T-helper 1 cell treated with Interleukin-12 subunit alpha and Interleukin-12 subunit beta and Interleukin-4 antibody, amounts not matched to agents 30 μg/mL and 1 μg/mL, for 36 hours (primary cell): ENCODE results near the gene CELF5.
"Not testable (repeated sequence)": the region's sequence is repeated elsewhere in the genome, so short reads cannot be mapped to it uniquely, and the experiment has no call there.

Experiments
- H3K27ac Mint-ChIP-seq: one replicate; pipeline ENCODE4 v1.8.0; 2021; ENCODE audit warnings: mild to moderate bottlenecking, mixed read lengths
- H3K27me3 Mint-ChIP-seq: one replicate; pipeline ENCODE4 v1.8.0; 2021; ENCODE audit warnings: low read depth, mixed read lengths
- H3K36me3 Mint-ChIP-seq: one replicate; pipeline ENCODE4 v1.8.0; 2021; ENCODE audit warnings: low read depth, mixed read lengths
- H3K4me1 Mint-ChIP-seq: one replicate; pipeline ENCODE4 v1.8.0; 2021; ENCODE audit warnings: low read depth, mixed read lengths
- H3K4me3 Mint-ChIP-seq: one replicate; pipeline ENCODE4 v1.8.0; 2021; ENCODE audit warnings: mild to moderate bottlenecking, moderate library complexity, mixed read lengths
- H3K9me3 Mint-ChIP-seq: one replicate; pipeline ENCODE4 v1.8.0; 2021; ENCODE audit warnings: mixed read lengths

The CELF5 gene

GRCh38 chr19:3210347-3211017, 14.0 kb upstream of the CELF5 start:
- Mint-ChIP-seq H3K9me3 (no peaks in the 10 kb centered on the region), H3K27me3 (no peaks in the 10 kb centered on the region), H3K27ac (no peak overlapping the region), H3K36me3 (peaks cover 7% of the 10 kb centered on the region), H3K4me3 (no peak overlapping the region), H3K4me1 (no peaks in the 10 kb centered on the region)

- Mint-ChIP-seq H3K27ac (no peak overlapping the region), H3K4me3 (no peak overlapping the region)
Measured at GRCh38 chr19:3211191-3211590, 13.3 kb upstream of the CELF5 start.

GRCh38 chr19:3213159-3213558, 11.3 kb upstream of the CELF5 start:
- no peak overlapping the region for H3K27ac Mint-ChIP-seq
- H3K36me3 Mint-ChIP-seq: peaks cover 7% of the 10 kb centered on the region
- H3K4me3 Mint-ChIP-seq: no peak overlapping the region
- H3K27me3 Mint-ChIP-seq: no peaks in the 10 kb centered on the region
- H3K9me3 Mint-ChIP-seq: no peaks in the 10 kb centered on the region
- H3K4me1 Mint-ChIP-seq: no peaks in the 10 kb centered on the region

More at GRCh38 chr19:3211191-3211590, 13.3 kb upstream of the CELF5 start:
- Mint-ChIP-seq H3K27me3 (no peaks in the 10 kb centered on the region), H3K9me3 (no peaks in the 10 kb centered on the region), H3K4me1 (no peaks in the 10 kb centered on the region), H3K36me3 (peaks cover 7% of the 10 kb centered on the region)

GRCh38 chr19:3216874-3217273, 7.6 kb upstream of the CELF5 start:
- Mint-ChIP-seq H3K27me3 (no peaks in the 10 kb centered on the region), H3K9me3 (no peaks in the 10 kb centered on the region), H3K36me3 (peaks cover 2% of the 10 kb centered on the region), H3K4me3 (no peak overlapping the region), H3K4me1 (no peaks in the 10 kb centered on the region), H3K27ac (no peak overlapping the region)

GRCh38 chr19:3220576-3220975, 3.9 kb upstream of the CELF5 start:
- H3K9me3 Mint-ChIP-seq: no peaks in the 10 kb centered on the region
- H3K36me3 Mint-ChIP-seq: peaks cover 2% of the 10 kb centered on the region
- no peaks in the 10 kb centered on the region for H3K4me1 Mint-ChIP-seq
- H3K4me3 Mint-ChIP-seq: no peak overlapping the region
- H3K27ac Mint-ChIP-seq: no peak overlapping the region
- H3K27me3 Mint-ChIP-seq: peaks cover 4% of the 10 kb centered on the region

GRCh38 chr19:3221576-3221975, 2.9 kb upstream of the CELF5 start:
- not testable (repeated sequence) for H3K4me1 Mint-ChIP-seq

GRCh38 chr19:3222709-3223108, 1.8 kb upstream of the CELF5 start:
- Mint-ChIP-seq H3K27me3 (peaks cover 20% of the 10 kb centered on the region), H3K4me3 (no peak overlapping the region), H3K36me3 (no peaks in the 10 kb centered on the region), H3K9me3 (no peaks in the 10 kb centered on the region), H3K4me1 (no peaks in the 10 kb centered on the region), H3K27ac (no peak overlapping the region)

More at GRCh38 chr19:3221576-3221975, 2.9 kb upstream of the CELF5 start:
- H3K36me3 Mint-ChIP-seq, H3K4me3 Mint-ChIP-seq, H3K9me3 Mint-ChIP-seq, H3K27ac Mint-ChIP-seq: not testable (repeated sequence)
- peaks cover 12% of the 10 kb centered on the region for H3K27me3 Mint-ChIP-seq

- H3K4me3 Mint-ChIP-seq: no peak overlapping the region
Measured at GRCh38 chr19:3225169-3225485, 666 bp downstream of the CELF5 start.

GRCh38 chr19:3225677-3226093, 1.2 kb downstream of the CELF5 start:
- Mint-ChIP-seq H3K27ac (no peak overlapping the region), H3K36me3 (no peaks in the 10 kb centered on the region), H3K27me3 (peaks cover 25% of the 10 kb centered on the region), H3K4me3 (no peak overlapping the region), H3K4me1 (no peaks in the 10 kb centered on the region), H3K9me3 (no peaks in the 10 kb centered on the region)

More at GRCh38 chr19:3225169-3225485, 666 bp downstream of the CELF5 start:
- peaks cover 25% of the 10 kb centered on the region for H3K27me3 Mint-ChIP-seq
- no peaks in the 10 kb centered on the region for H3K36me3 Mint-ChIP-seq
- no peak overlapping the region for H3K27ac Mint-ChIP-seq
- H3K9me3 Mint-ChIP-seq: no peaks in the 10 kb centered on the region
- no peaks in the 10 kb centered on the region for H3K4me1 Mint-ChIP-seq

GRCh38 chr19:3227054-3227626, 2.7 kb downstream of the CELF5 start:
- H3K27ac Mint-ChIP-seq: no peak overlapping the region
- no peaks in the 10 kb centered on the region for H3K4me1 Mint-ChIP-seq
- peaks cover 25% of the 10 kb centered on the region for H3K27me3 Mint-ChIP-seq
- no peaks in the 10 kb centered on the region for H3K36me3 Mint-ChIP-seq
- no peak overlapping the region for H3K4me3 Mint-ChIP-seq
- no peaks in the 10 kb centered on the region for H3K9me3 Mint-ChIP-seq

- Mint-ChIP-seq H3K27ac (no peak overlapping the region), H3K4me1 (no peaks in the 10 kb centered on the region), H3K27me3 (peaks cover 22% of the 10 kb centered on the region), H3K36me3 (no peaks in the 10 kb centered on the region), H3K4me3 (no peak overlapping the region), H3K9me3 (no peaks in the 10 kb centered on the region)
Measured at GRCh38 chr19:3229346-3229743, 4.9 kb downstream of the CELF5 start.

- H3K4me3 Mint-ChIP-seq: no peak overlapping the region
- no peak overlapping the region for H3K27ac Mint-ChIP-seq
- peaks cover 22% of the 10 kb centered on the region for H3K27me3 Mint-ChIP-seq
- no peaks in the 10 kb centered on the region for H3K36me3 Mint-ChIP-seq
- no peaks in the 10 kb centered on the region for H3K4me1 Mint-ChIP-seq
- no peaks in the 10 kb centered on the region for H3K9me3 Mint-ChIP-seq
Measured at GRCh38 chr19:3229888-3230496, 5.5 kb downstream of the CELF5 start.

GRCh38 chr19:3231288-3231687, 6.8 kb downstream of the CELF5 start:
- Mint-ChIP-seq H3K27ac (no peak overlapping the region), H3K36me3 (no peaks in the 10 kb centered on the region), H3K27me3 (peaks cover 17% of the 10 kb centered on the region), H3K4me1 (no peaks in the 10 kb centered on the region), H3K4me3 (no peak overlapping the region), H3K9me3 (no peaks in the 10 kb centered on the region)

GRCh38 chr19:3233116-3233515, 8.7 kb downstream of the CELF5 start:
- Mint-ChIP-seq H3K9me3 (no peaks in the 10 kb centered on the region), H3K27me3 (peaks cover under 1% of the 10 kb centered on the region), H3K4me1 (no peaks in the 10 kb centered on the region), H3K4me3 (no peak overlapping the region), H3K36me3 (no peaks in the 10 kb centered on the region), H3K27ac (no peak overlapping the region)

- Mint-ChIP-seq H3K36me3 (no peaks in the 10 kb centered on the region), H3K27ac (no peak overlapping the region), H3K9me3 (no peaks in the 10 kb centered on the region), H3K4me1 (no peaks in the 10 kb centered on the region), H3K4me3 (no peak overlapping the region), H3K27me3 (no peaks in the 10 kb centered on the region)
Measured at GRCh38 chr19:3233831-3234230, 9.4 kb downstream of the CELF5 start.
